Naive B cell (primary cell): ENCODE results near the gene STARD3. TPM values are rescaled to one million over a fixed set of nuclear protein-coding genes. Genes with fewer than 3 reads are reported as not detected.

Experiments
- ATAC-seq, 2 donors: fragments of 150-1000 bp; cut with Tn5 transposase; 2 replicates each; pipeline ENCODE4 v1.10.0; 2021; ENCODE audit warnings: low read depth in 2 of 2, mild to moderate bottlenecking in 2 of 2, moderate library complexity in 2 of 2
- DNase-seq: peaks from one replicate; pipeline ENCODE4 v3.0.0; 2022
- H3K27ac Mint-ChIP-seq, 6 donors: one replicate each; pipeline ENCODE4 v1.8.0; 2020 to 2022; ENCODE audit warnings: mild to moderate bottlenecking in 6 of 6, mixed read lengths in 6 of 6, moderate library complexity in 5 of 6, inconsistent platforms in 2 of 6
- H3K27me3 Mint-ChIP-seq, 3 donors: one replicate each; pipeline ENCODE4 v1.8.0; 2021 to 2022; ENCODE audit warnings: mixed read lengths in 3 of 3, mild to moderate bottlenecking in 1 of 3
- H3K36me3 Mint-ChIP-seq, 2 donors: one replicate each; pipeline ENCODE4 v1.8.0; 2020 to 2022; ENCODE audit warnings: mixed read lengths in 2 of 2, inconsistent platforms in 1 of 2, mild to moderate bottlenecking in 1 of 2
- H3K4me1 Mint-ChIP-seq, 3 donors: one replicate each; pipeline ENCODE4 v1.8.0; 2020 to 2022; ENCODE audit warnings: mixed read lengths in 3 of 3, inconsistent platforms in 1 of 3, mild to moderate bottlenecking in 1 of 3, moderate library complexity in 1 of 3
- H3K4me3 Mint-ChIP-seq, 8 donors: one replicate each; pipeline ENCODE4 v1.8.0; 2020 to 2022; ENCODE audit warnings: mild to moderate bottlenecking in 8 of 8, mixed read lengths in 8 of 8, moderate library complexity in 8 of 8, inconsistent platforms in 2 of 8
- H3K9me3 Mint-ChIP-seq, 7 donors: one replicate each; pipeline ENCODE4 v1.8.0; 2020 to 2022; ENCODE audit warnings: mixed read lengths in 7 of 7, mild to moderate bottlenecking in 5 of 7, inconsistent platforms in 2 of 7, moderate library complexity in 1 of 7
- polyA plus RNA-seq, 6 donors: library from polyadenylated mRNA; unstranded; fragments of 300-500 nt; fragmentation: Illumina TruSeq; gene quantifications; one replicate each; pipeline ENCODE4 v1.2.3, GENCODE V29; 2021; ENCODE audit warnings: low read depth in 6 of 6

STARD3 gene
- polyA plus RNA-seq, 6 donors from 2014 or later: 30.7 to 53.7 (median 42.0) TPM

DNA sequence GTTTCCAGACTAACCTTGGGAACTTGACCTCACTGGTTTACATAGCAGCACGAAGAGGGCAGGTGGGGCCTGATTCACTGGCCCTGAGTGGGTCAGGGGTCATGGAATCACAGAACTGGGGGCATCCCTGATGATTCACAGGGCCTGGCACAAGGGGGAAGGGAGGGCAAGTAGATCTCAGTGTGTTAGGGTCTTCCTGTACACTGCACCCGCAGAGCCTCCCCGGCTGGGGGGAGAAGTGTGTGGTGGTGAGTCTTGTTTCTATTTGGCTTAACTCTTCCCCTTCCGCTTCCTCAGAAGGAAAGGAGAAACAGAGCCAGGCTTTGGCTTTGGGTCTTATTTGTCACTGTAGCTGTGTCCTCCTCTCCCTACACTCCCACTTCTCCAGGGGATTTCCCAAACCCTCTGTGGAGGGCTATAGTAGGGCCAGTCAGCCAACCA, 3.7 kb downstream of the STARD3 start:
- H3K9me3 Mint-ChIP-seq: no peaks in the 10 kb centered on the region
- peak overlapping the region in 2 of 6 donors; percentile 66 to 83 for H3K27ac Mint-ChIP-seq
- no peak for DNase-seq
- peak overlapping the region in 6 of 8 donors; percentile 16 to 74 (median 29) for H3K4me3 Mint-ChIP-seq
- no peaks in the 10 kb centered on the region for H3K36me3 Mint-ChIP-seq
- ATAC-seq: no peak
- H3K27me3 Mint-ChIP-seq: no peaks in the 10 kb centered on the region
- H3K4me1 Mint-ChIP-seq: peaks cover 70 to 89% (median 82%) of the 10 kb centered on the region in 3 donors

DNA sequence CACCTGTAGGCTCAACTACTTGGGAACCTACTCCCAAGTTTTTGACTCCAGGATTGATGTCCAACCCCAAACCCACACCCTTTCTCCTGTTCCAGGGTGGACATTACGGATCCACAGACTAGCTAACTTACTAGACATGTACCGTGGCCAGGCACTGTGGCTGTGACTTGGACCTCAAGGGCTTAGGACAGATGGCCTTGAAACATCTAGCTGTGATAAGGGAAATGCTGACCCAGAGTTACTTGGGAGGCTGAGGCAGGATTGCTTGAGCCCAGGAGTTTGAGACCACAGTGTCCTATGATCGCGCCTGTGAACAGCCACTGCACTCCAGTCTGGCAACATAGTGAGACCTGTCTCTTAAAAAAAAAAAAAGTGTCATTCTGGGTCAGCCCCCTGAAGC, 4.2 kb downstream of the STARD3 start:
- ATAC-seq: no peak
- Mint-ChIP-seq H3K4me3 (peak overlapping the region in 6 of 8 donors; percentile 15 to 74 (median 44)), H3K36me3 (no peaks in the 10 kb centered on the region), H3K27ac (peak overlapping the region in 1 of 6 donors; percentile 66), H3K9me3 (no peaks in the 10 kb centered on the region), H3K4me1 (peaks cover 68 to 88% (median 81%) of the 10 kb centered on the region in 3 donors), H3K27me3 (no peaks in the 10 kb centered on the region)
- no peak for DNase-seq

DNA sequence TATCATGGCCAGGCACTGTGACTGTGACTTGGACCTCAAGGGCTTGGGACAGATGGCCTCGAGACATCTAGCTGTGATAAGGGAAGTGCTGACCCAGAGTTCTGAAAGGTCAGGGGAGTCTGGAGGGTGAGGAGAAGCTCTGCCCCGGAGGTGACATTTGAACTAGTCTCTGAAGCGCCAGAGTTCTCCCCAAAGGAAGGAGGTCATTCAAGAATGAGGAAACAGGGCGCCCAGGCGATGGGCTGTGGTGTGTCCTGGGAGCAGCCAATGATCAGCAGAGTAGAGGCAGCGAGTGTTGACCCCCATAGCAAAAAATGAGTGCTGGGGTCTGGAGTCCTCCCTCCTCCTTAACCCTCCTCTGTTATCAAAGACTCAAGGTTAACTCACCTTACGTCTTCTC, 4.9 kb downstream of the STARD3 start:
- Mint-ChIP-seq H3K27me3 (no peaks in the 10 kb centered on the region), H3K4me1 (peaks cover 62 to 80% (median 74%) of the 10 kb centered on the region in 3 donors), H3K27ac (no peak overlapping the region), H3K9me3 (no peaks in the 10 kb centered on the region), H3K36me3 (no peaks in the 10 kb centered on the region), H3K4me3 (peak overlapping the region in 1 of 8 donors; percentile 14)
- no peak for DNase-seq
- ATAC-seq: no peak

DNA sequence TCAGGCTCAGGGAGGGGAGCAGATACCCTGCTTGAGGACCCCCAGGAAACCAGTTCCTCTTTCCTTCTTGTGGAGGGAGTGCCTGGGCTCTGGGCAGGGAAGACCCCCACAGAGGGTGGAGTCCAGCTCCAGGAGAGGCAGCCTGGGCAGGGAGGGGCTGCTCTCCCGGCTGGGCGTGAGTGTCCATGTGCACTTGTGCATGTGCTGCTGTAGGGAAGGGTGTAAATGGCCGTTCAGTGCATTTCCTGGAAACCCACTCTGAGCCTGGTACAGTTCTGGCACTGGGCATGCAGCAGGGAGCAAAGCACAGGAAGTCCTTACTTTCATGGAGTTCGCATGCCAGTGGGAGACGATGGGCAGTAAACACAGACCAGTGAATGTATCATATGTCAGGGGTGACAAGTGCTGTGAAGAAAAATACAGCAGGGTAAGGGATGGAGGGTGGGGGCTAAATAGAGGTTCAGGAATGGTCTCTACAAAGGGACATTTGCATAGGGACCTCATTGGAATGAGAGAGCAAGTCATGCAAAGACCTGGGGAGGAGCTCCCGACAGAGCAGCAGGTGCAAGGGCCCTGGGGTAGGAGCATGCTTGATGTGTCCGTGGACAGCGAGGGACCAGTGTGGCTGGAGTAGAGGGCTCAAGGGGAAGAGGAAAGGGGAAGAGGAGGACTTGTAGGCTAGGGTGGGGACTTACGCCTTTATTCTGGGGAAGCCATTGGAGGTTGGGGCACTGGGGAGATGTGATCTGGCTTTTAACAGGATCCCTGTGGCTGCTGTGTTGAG, 5.5 kb downstream of the STARD3 start:
- Mint-ChIP-seq H3K4me3 (no peak overlapping the region), H3K4me1 (peaks cover 62 to 78% (median 78%) of the 10 kb centered on the region in 3 donors), H3K27ac (peak overlapping the region in 2 of 6 donors; percentile 63 to 88), H3K27me3 (no peaks in the 10 kb centered on the region), H3K36me3 (no peaks in the 10 kb centered on the region), H3K9me3 (no peaks in the 10 kb centered on the region)
- no peak for ATAC-seq
- DNase-seq: no peak

DNA sequence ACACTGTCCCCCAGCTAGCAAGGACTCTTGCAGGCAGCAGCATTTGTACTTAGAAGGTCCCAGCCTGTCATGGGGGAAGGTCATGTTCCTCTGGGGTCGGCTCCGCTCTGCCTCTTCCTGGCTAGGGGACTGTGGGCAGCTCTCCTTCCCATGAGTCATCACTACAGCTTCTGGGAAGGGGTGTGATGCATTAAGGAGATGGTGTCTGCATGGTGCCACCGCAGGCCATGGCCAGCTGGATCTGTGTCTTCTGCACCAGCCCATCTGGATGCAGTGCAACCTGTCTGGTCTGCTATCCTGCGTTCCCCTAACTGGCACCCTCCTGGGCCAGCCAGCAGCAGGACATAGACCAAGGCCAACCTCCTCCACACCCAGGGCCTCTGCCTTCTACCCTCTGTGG, 6.3 kb downstream of the STARD3 start:
- Mint-ChIP-seq H3K9me3 (no peaks in the 10 kb centered on the region), H3K27me3 (no peaks in the 10 kb centered on the region), H3K4me1 (peaks cover 54 to 72% (median 70%) of the 10 kb centered on the region in 3 donors), H3K36me3 (no peaks in the 10 kb centered on the region), H3K4me3 (peak overlapping the region in 1 of 8 donors; percentile 62), H3K27ac (peak overlapping the region in 2 of 6 donors; percentile 12 to 26)
- no peak for ATAC-seq
- DNase-seq: no peak

DNA sequence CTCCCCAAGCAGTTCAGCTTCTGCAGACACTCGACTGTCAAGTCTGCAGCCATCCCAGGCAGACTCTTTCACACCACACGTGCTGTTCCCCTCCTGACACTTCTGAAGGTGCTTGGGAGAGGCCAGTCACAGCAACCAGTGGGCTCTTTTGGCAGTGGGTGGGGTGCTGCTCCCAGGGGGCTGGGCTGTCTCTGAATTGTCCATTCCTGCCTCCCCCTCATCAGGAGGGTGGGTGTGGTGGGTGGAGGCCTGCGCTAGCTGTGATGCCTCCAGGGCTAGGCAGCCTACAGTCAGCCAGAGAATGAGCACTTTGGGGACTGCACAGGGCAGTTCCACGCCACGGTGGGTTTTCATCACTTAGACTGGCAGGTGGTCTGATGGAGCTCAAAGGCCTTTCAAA, 10.3 kb downstream of the STARD3 start:
- no peak for DNase-seq
- H3K4me3 Mint-ChIP-seq: no peak overlapping the region
- no peak for ATAC-seq
- H3K27ac Mint-ChIP-seq: no peak overlapping the region
- H3K27me3 Mint-ChIP-seq: no peaks in the 10 kb centered on the region
- peaks cover 42 to 67% (median 61%) of the 10 kb centered on the region in 3 donors for H3K4me1 Mint-ChIP-seq
- H3K36me3 Mint-ChIP-seq: peaks cover 0 to 6% of the 10 kb centered on the region in 2 donors
- H3K9me3 Mint-ChIP-seq: no peaks in the 10 kb centered on the region

DNA sequence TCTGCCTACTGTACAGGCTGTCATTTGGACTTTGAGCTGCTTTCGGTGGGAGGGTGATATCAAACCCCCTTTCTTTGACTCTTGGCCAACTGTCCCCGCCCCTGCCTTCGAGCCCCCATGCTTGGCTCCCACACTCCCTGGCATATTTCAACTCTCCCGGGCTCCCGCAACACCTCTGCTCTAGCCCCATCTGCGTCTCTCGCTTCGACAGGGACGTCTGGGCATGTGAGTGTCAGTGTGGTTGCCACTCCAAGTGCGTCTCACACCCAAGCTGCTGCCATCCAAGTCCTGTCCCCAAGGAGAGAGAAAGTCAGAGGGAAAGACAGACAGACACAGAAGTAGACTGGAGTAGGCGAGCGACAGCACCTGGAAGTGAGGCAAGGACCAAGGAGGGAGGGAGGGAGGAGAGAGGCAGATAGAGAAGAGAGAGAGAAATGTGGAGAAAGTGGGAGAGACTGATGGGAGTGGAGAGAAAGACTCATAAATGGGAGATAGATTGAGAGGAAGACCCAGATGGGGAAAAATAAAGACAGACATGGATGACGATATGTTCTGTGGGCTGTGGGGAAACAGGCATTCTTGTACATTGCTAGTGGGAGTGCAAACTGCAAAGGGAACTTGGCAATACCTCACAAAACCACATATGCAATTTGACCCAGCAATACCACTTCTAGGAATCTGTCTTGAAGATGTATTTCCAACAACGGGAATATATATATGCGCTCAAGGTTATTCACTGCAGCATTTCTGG, 11.8 kb downstream of the STARD3 start:
- Mint-ChIP-seq H3K27ac (peak overlapping the region in 3 of 6 donors; percentile 26 to 93 (median 46)), H3K9me3 (no peaks in the 10 kb centered on the region), H3K27me3 (no peaks in the 10 kb centered on the region), H3K4me3 (peak overlapping the region in 1 of 8 donors; percentile 4), H3K36me3 (peaks cover 0 to 6% of the 10 kb centered on the region in 2 donors), H3K4me1 (peaks cover 37 to 65% (median 56%) of the 10 kb centered on the region in 3 donors)
- no peak for DNase-seq
- ATAC-seq: no peak

DNA sequence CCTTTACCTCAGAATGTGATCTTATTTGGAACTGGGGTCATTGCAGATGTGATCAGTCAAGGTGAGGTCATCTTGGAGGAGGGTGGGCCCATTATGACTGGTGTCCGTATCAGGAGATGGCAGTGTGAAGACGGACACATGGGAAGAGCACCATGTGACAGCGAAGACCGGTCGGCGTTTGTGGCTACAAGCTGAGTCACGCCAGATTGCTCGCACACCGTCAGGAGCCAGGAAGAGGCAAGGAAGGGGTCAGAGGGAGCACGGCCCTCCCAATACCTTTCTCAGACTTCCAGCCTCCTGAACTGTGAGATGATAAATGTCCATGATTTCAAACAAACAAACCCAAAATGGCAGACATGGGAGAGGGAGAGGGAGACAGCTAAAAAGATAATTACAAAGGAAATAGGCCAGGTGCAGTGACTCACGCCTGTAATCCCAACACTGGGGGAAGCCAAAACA, 13.2 kb downstream of the STARD3 start:
- ATAC-seq (no peak), DNase-seq (no peak)
- Mint-ChIP-seq H3K4me3 (no peak overlapping the region), H3K9me3 (no peaks in the 10 kb centered on the region), H3K36me3 (peaks cover 0 to 6% of the 10 kb centered on the region in 2 donors), H3K27ac (peak overlapping the region in 1 of 6 donors; percentile 61), H3K27me3 (no peaks in the 10 kb centered on the region), H3K4me1 (peaks cover 40 to 67% (median 53%) of the 10 kb centered on the region in 3 donors)

DNA sequence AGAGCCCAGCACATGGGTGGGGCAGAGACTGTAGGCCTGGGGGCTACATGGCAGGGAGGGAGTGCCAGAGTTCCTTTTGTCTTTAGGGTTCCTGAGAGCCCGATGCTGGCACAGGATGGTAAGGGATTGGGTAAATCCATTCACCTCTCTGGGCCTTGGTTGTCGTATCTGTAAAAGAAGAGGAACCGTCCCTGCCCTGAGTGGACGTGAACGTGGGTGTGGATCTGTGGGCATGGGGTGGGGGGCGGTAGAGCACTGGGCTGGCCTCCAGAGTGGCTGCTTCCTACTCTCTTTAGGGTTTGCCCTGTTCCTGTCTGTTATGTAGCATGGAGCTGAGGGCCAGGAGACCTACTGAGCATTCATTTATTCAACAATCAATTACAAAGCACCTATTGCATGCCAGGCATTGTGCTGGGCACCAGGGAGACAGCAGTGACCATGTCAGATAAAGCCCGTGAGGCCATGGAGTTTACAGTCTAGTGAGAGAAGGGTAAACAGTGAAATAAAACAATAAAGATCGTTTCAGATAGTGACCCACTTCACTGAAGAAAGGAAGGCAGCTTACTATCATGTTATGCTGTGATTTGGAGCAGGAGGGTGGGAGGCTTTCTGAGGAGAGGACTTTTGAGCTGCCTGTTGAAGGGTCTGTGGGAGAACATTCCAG, 15.1 kb downstream of the STARD3 start:
- Mint-ChIP-seq H3K27me3 (no peaks in the 10 kb centered on the region), H3K36me3 (peaks cover 0 to 12% of the 10 kb centered on the region in 2 donors), H3K4me1 (peaks cover 45 to 66% (median 52%) of the 10 kb centered on the region in 3 donors), H3K9me3 (no peaks in the 10 kb centered on the region), H3K27ac (peak overlapping the region in 4 of 6 donors; percentile 28 to 88 (median 40)), H3K4me3 (no peak overlapping the region)
- DNase-seq (no peak), ATAC-seq (no peak)

DNA sequence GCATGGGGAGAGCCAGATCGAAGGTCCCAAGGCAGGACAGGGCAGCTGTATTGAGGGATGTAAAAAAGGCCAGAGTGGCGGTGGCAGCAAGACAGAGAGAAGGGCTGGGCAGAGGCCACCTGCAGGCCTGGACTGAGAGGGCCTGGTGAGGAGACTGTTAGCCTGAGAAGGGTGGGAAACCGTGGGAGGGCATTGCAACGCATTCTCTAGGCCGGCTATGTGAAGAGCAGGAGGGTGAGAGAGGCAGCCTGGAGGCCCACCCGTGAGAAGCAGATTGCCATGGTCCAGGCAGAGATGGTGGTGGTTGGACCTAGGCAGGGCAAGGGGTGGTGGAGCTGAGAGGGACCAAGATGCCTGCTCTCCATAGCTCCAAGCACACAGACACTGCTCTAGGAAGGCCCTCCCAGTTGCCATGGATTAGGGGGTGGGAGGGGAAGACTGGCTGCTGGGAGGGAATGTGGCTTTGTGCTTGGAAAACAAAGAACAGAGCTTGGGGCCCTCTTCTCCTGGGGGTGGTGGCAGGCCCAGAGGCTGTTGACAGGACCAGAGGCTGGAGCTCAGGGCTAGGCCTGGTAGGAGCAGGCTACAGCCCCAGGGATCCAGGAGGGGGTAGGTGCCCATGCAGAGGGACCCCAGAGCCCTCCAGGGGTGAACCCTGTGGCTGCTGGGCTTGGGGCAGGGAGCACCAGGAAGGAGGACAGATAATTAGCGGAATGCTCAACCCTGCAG, 15.8 kb downstream of the STARD3 start:
- DNase-seq: no peak
- Mint-ChIP-seq H3K4me3 (no peak overlapping the region), H3K27ac (peak overlapping the region in 3 of 6 donors; percentile 28 to 88 (median 29)), H3K4me1 (peaks cover 47 to 60% (median 55%) of the 10 kb centered on the region in 3 donors), H3K9me3 (no peaks in the 10 kb centered on the region), H3K36me3 (peaks cover 0 to 12% of the 10 kb centered on the region in 2 donors), H3K27me3 (no peaks in the 10 kb centered on the region)
- no peak for ATAC-seq

DNA sequence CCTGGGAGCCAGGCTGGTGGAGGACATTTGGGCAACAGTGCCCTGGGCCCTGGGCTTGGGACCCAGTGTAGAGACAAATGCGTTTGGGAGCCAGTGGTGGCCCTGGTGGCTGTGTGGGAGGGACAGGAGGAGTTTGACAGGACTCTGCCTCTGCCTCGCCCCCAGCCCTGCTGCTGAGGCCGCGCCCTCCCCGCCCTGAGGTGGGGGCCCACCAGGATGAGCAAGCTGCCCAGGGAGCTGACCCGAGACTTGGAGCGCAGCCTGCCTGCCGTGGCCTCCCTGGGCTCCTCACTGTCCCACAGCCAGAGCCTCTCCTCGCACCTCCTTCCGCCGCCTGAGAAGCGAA, 16.3 kb downstream of the STARD3 start:
- Mint-ChIP-seq H3K4me1 (peaks cover 52 to 65% (median 61%) of the 10 kb centered on the region in 3 donors), H3K4me3 (no peak overlapping the region), H3K27me3 (no peaks in the 10 kb centered on the region), H3K36me3 (peaks cover 0 to 12% of the 10 kb centered on the region in 2 donors), H3K9me3 (no peaks in the 10 kb centered on the region), H3K27ac (peak overlapping the region in 2 of 6 donors; percentile 29 to 86)
- ATAC-seq: no peak
- no peak for DNase-seq

DNA sequence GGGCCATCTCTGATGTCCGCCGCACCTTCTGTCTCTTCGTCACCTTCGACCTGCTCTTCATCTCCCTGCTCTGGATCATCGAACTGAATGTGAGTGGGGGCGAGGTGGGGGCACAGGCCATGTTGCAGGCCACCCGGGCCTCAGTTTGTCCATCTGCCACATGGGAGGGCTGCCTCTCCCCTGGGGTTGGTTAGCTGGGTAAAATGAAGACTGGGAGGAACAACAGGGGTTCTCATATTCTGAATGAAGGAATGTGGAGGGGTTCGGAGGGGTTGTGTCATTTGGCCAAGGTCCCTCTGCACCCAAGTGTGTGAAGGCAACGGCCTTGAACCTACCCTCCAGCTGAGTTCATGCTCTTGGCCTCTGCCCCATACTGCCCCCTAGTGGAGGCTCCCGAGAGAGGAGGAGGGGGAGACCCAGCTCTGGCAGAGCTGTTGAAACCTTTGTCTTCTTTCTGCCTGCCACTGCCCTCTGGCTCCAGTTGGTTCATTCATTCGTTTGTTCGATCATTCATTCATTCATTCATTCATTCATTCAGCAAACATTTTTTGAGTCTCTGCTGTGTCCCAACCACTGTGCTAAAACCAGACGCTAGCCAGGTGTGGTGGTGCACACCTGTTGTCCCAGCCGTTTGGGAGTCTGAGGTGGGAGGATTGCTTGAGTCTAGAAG, 16.9 kb downstream of the STARD3 start:
- ATAC-seq (peak; percentile 72 to 79), DNase-seq (peak; percentile 59)
- H3K4me3 Mint-ChIP-seq: no peak overlapping the region
- H3K4me1 Mint-ChIP-seq: peaks cover 54 to 67% (median 63%) of the 10 kb centered on the region in 3 donors
- no peaks in the 10 kb centered on the region for H3K27me3 Mint-ChIP-seq
- H3K36me3 Mint-ChIP-seq: peaks cover 0 to 12% of the 10 kb centered on the region in 2 donors
- peak overlapping the region in 2 of 6 donors; percentile 72 to 86 for H3K27ac Mint-ChIP-seq
- no peaks in the 10 kb centered on the region for H3K9me3 Mint-ChIP-seq
